ENCODE results near the gene GALM.

DNA sequence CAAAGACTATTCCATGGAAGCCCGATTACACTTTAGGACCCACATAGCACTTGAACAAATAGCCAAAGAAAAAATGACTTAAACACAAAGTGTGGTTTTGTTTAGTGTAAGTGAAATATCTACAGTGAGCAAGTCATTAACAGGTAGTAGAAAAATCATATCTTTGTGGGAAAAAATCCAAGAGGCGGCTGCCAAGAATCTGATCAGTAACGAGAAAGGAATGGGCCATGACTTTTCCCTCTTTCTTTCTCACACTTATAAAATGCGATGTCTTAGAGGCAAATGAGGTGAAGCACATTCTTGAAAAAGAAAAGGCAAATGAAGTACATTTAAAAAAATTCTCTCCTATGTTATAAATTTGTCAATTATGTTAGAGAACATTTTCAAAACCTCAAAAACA lies 99.2 kb downstream of the GALM start:
- TF ChIP-seq POLR2AphosphoS5 (IDR thresholded peaks at IDR 0.05; ENCODE audit: low read depth, low read length) (no peak), REST (IDR thresholded peaks at IDR 0.05; ENCODE audit: insufficient read depth in 1 of 2, low read depth in 2 of 2, low read length in 2 of 2) (no peak), TAF1 (IDR thresholded peaks at IDR 0.05; ENCODE audit: borderline replicate concordance, insufficient read depth, low read length) (no peak), FOXP2 (optimal IDR thresholded peaks at IDR 0.05; ENCODE audit: borderline replicate concordance, extremely low read depth, extremely low read length, insufficient read depth) (no peak), SIN3A (IDR thresholded peaks at IDR 0.05; ENCODE audit: borderline replicate concordance, insufficient read depth, low read length) (no peak)

Measured in PFSK-1 (cell line).